HCT116 (cell line): ENCODE data around the gene SSR2.

Experiments used
- CTCF ChIP-seq, 3 experiments: fragments of 200-600 bp in 1 of 3; sonication (generic) in 1 of 3; IDR thresholded peaks in 2 of 3; conservative IDR thresholded peaks in 1 of 3; 2 replicates each; pipeline ENCODE4 v1.5.1; 2012 to 2017; ENCODE audit warnings: low read depth in 2 of 3, low read length in 2 of 3, antibody characterized with exemption in 1 of 3, borderline replicate concordance in 1 of 3, control low read depth in 1 of 3, mild to moderate bottlenecking in 1 of 3, mixed read lengths in 1 of 3, mixed run types in 1 of 3, moderate library complexity in 1 of 3; ENCODE audit not compliant: insufficient read depth in 1 of 3
- EZH2 ChIP-seq: fragments of 200-600 bp; sonication (generic); IDR thresholded peaks from 2 replicates; pipeline ENCODE4 v1.6.1; 2017; ENCODE audit warnings: antibody characterized with exemption, mixed run types
- POLR2AphosphoS5 ChIP-seq: IDR thresholded peaks from 2 replicates; pipeline ENCODE4 v1.6.1; 2011; ENCODE audit warnings: mild to moderate bottlenecking, low read depth, low read length, moderate library complexity
- REST ChIP-seq: IDR thresholded peaks from 2 replicates; pipeline ENCODE4 v1.6.1; 2012; ENCODE audit warnings: low read depth
- SIN3A ChIP-seq: IDR thresholded peaks from 2 replicates; pipeline ENCODE4 v1.6.1; 2012; ENCODE audit warnings: low read depth

GRCh38 chr1:155962599-155963211, 58.0 kb downstream of the SSR2 start:
- no peak for TF ChIP-seq SIN3A
- no peak for TF ChIP-seq CTCF (IDR thresholded peaks at IDR 0.05 in 2 of 3, conservative IDR thresholded peaks at IDR 0.05 in 1 of 3; ENCODE audit: borderline replicate concordance in 1 of 3, insufficient read depth in 1 of 3, low read depth in 2 of 3, low read length in 2 of 3)
- no peak for TF ChIP-seq EZH2
- TF ChIP-seq POLR2AphosphoS5: peak; percentile 22
- no peak for TF ChIP-seq REST
